T-helper 17 cell (primary cell): Measurements from ENCODE around the gene SLC7A6. TPM values are rescaled to one million over a fixed set of nuclear protein-coding genes. Genes with fewer than 3 reads are reported as not detected.

Experiments
- ATAC-seq: fragments of 150-1000 bp; cut with Tn5 transposase; 2 replicates; pipeline ENCODE4 v1.10.0; 2021; ENCODE audit warnings: mild to moderate bottlenecking, moderate library complexity
- DNase-seq, 3 donors: peaks; one replicate each; pipeline versions ENCODE4 v3.0.0 to v3.0.0-alpha.2; 2020 to 2021
- H3K9me3 ChIP-seq: one replicate; pipeline ENCODE4 v1.7.0; 2013; ENCODE audit warnings: low read length, mild to moderate bottlenecking; ENCODE audit not compliant: control insufficient read depth, poor library complexity, severe bottlenecking
- H3K27ac Mint-ChIP-seq: one replicate; pipeline ENCODE4 v1.8.0; 2022; ENCODE audit warnings: mild to moderate bottlenecking, moderate library complexity, mixed read lengths
- H3K27me3 Mint-ChIP-seq: one replicate; pipeline ENCODE4 v1.8.0; 2022; ENCODE audit warnings: mixed read lengths
- H3K36me3 Mint-ChIP-seq: one replicate; pipeline ENCODE4 v1.8.0; 2022; ENCODE audit warnings: low read depth, mixed read lengths
- H3K4me1 Mint-ChIP-seq: one replicate; pipeline ENCODE4 v1.8.0; 2022; ENCODE audit warnings: mild to moderate bottlenecking, mixed read lengths
- H3K4me3 Mint-ChIP-seq: one replicate; pipeline ENCODE4 v1.8.0; 2022; ENCODE audit warnings: mild to moderate bottlenecking, moderate library complexity, mixed read lengths
- total RNA-seq, 4 donors: library from RNA in 2 of 4; stranded (reverse) in 2 of 4; gene quantifications; one replicate each; pipeline ENCODE4 v1.2.3 and lab custom pipeline; 2022 to 2026

The SLC7A6 gene
- total RNA-seq, 2 donors from 2014 or later: 148 to 171 TPM

- Mint-ChIP-seq H3K27me3 (no peaks in the 10 kb centered on the region), H3K27ac (peak overlapping the region; percentile 95), H3K36me3 (peaks cover 9% of the 10 kb centered on the region), H3K4me3 (no peak overlapping the region), H3K4me1 (peaks cover 51% of the 10 kb centered on the region)
- no peak for DNase-seq
- H3K9me3 ChIP-seq: no peaks in the 10 kb centered on the region
- no peak for ATAC-seq
Measured at GRCh38 chr16:68270353-68270752, 6.0 kb downstream of the SLC7A6 start.

- Mint-ChIP-seq H3K27ac (peak overlapping the region; percentile 95), H3K36me3 (peaks cover 9% of the 10 kb centered on the region), H3K27me3 (no peaks in the 10 kb centered on the region), H3K4me1 (peaks cover 46% of the 10 kb centered on the region), H3K4me3 (peak overlapping the region; percentile 86)
- ATAC-seq (peak; percentile 53), DNase-seq (peak in 2 of 3 donors; percentile 47 to 58)
- H3K9me3 ChIP-seq: no peaks in the 10 kb centered on the region
Measured at GRCh38 chr16:68272507-68273209, 8.3 kb downstream of the SLC7A6 start.

GRCh38 chr16:68273459-68273858 is 9.1 kb downstream of the SLC7A6 start:
- H3K9me3 ChIP-seq: no peaks in the 10 kb centered on the region
- ATAC-seq (no peak), DNase-seq (no peak)
- Mint-ChIP-seq H3K4me1 (peaks cover 40% of the 10 kb centered on the region), H3K36me3 (peaks cover 9% of the 10 kb centered on the region), H3K4me3 (peak overlapping the region; percentile 86), H3K27ac (peak overlapping the region; percentile 95), H3K27me3 (no peaks in the 10 kb centered on the region)

GRCh38 chr16:68273896-68274295 is 9.6 kb downstream of the SLC7A6 start:
- Mint-ChIP-seq H3K4me3 (peak overlapping the region; percentile 66), H3K27me3 (no peaks in the 10 kb centered on the region), H3K36me3 (peaks cover 9% of the 10 kb centered on the region), H3K4me1 (peaks cover 39% of the 10 kb centered on the region), H3K27ac (peak overlapping the region; percentile 95)
- ATAC-seq: no peak
- H3K9me3 ChIP-seq: no peaks in the 10 kb centered on the region
- DNase-seq: no peak

- H3K36me3 Mint-ChIP-seq: peaks cover 5% of the 10 kb centered on the region
- H3K27me3 Mint-ChIP-seq: no peaks in the 10 kb centered on the region
- H3K4me3 Mint-ChIP-seq: peak overlapping the region; percentile 66
Measured at GRCh38 chr16:68274441-68274840, 10.1 kb downstream of the SLC7A6 start.

GRCh38 chr16:68275611-68276191 is 11.4 kb downstream of the SLC7A6 start:
- H3K4me3 Mint-ChIP-seq: peak overlapping the region; percentile 79
- H3K9me3 ChIP-seq: no peaks in the 10 kb centered on the region
- peaks cover 5% of the 10 kb centered on the region for H3K36me3 Mint-ChIP-seq
- H3K27ac Mint-ChIP-seq: peak overlapping the region; percentile 95
- peak in 2 of 3 donors; percentile 35 to 45 for DNase-seq
- peaks cover 40% of the 10 kb centered on the region for H3K4me1 Mint-ChIP-seq
- H3K27me3 Mint-ChIP-seq: no peaks in the 10 kb centered on the region
- ATAC-seq: peak; percentile 83

More at GRCh38 chr16:68274441-68274840, 10.1 kb downstream of the SLC7A6 start:
- peaks cover 36% of the 10 kb centered on the region for H3K4me1 Mint-ChIP-seq
- peak overlapping the region; percentile 95 for H3K27ac Mint-ChIP-seq
- no peak for DNase-seq
- no peak for ATAC-seq
- H3K9me3 ChIP-seq: no peaks in the 10 kb centered on the region

GRCh38 chr16:68276223-68276622 is 11.9 kb downstream of the SLC7A6 start:
- Mint-ChIP-seq H3K36me3 (peaks cover 3% of the 10 kb centered on the region), H3K27ac (peak overlapping the region; percentile 95), H3K4me1 (peaks cover 42% of the 10 kb centered on the region), H3K27me3 (no peaks in the 10 kb centered on the region), H3K4me3 (peak overlapping the region; percentile 79)
- ATAC-seq (no peak), DNase-seq (no peak)
- no peaks in the 10 kb centered on the region for H3K9me3 ChIP-seq

GRCh38 chr16:68279726-68280558 is 15.6 kb downstream of the SLC7A6 start:
- H3K4me1 Mint-ChIP-seq: peaks cover 57% of the 10 kb centered on the region
- peaks cover 8% of the 10 kb centered on the region for H3K36me3 Mint-ChIP-seq
- no peaks in the 10 kb centered on the region for H3K27me3 Mint-ChIP-seq
- DNase-seq: no peak
- no peaks in the 10 kb centered on the region for H3K9me3 ChIP-seq
- no peak overlapping the region for H3K4me3 Mint-ChIP-seq
- ATAC-seq: no peak
- peak overlapping the region; percentile 93 for H3K27ac Mint-ChIP-seq

GRCh38 chr16:68281368-68282063 is 17.2 kb downstream of the SLC7A6 start:
- Mint-ChIP-seq H3K27me3 (no peaks in the 10 kb centered on the region), H3K27ac (peak overlapping the region; percentile 93), H3K36me3 (peaks cover 12% of the 10 kb centered on the region), H3K4me3 (peak overlapping the region; percentile 77), H3K4me1 (peaks cover 60% of the 10 kb centered on the region)
- DNase-seq: no peak
- ATAC-seq: peak; percentile 61
- no peaks in the 10 kb centered on the region for H3K9me3 ChIP-seq

GRCh38 chr16:68282064-68282452 is 17.7 kb downstream of the SLC7A6 start:
- peaks cover 12% of the 10 kb centered on the region for H3K36me3 Mint-ChIP-seq
- no peaks in the 10 kb centered on the region for H3K9me3 ChIP-seq
- ATAC-seq: no peak
- H3K4me3 Mint-ChIP-seq: peak overlapping the region; percentile 77
- peaks cover 63% of the 10 kb centered on the region for H3K4me1 Mint-ChIP-seq
- H3K27me3 Mint-ChIP-seq: no peaks in the 10 kb centered on the region
- DNase-seq: no peak
- H3K27ac Mint-ChIP-seq: peak overlapping the region; percentile 93

- peak overlapping the region; percentile 93 for H3K27ac Mint-ChIP-seq
- no peak for DNase-seq
Measured at GRCh38 chr16:68283346-68283745, 19.0 kb downstream of the SLC7A6 start.

GRCh38 chr16:68283801-68284598 is 19.7 kb downstream of the SLC7A6 start:
- Mint-ChIP-seq H3K27me3 (no peaks in the 10 kb centered on the region), H3K27ac (peak overlapping the region; percentile 93), H3K4me1 (peaks cover 74% of the 10 kb centered on the region), H3K4me3 (peak overlapping the region; percentile 92), H3K36me3 (peaks cover 14% of the 10 kb centered on the region)
- no peak for DNase-seq
- no peaks in the 10 kb centered on the region for H3K9me3 ChIP-seq
- no peak for ATAC-seq

More at GRCh38 chr16:68283346-68283745, 19.0 kb downstream of the SLC7A6 start:
- Mint-ChIP-seq H3K36me3 (peaks cover 14% of the 10 kb centered on the region), H3K27me3 (no peaks in the 10 kb centered on the region), H3K4me1 (peaks cover 74% of the 10 kb centered on the region), H3K4me3 (peak overlapping the region; percentile 92)
- ATAC-seq: no peak
- H3K9me3 ChIP-seq: no peaks in the 10 kb centered on the region
